HepG2 (cell line): ENCODE data around the gene IZUMO2. TPM values are rescaled to one million over a fixed set of nuclear protein-coding genes. Genes with fewer than 3 reads are reported as not detected.

Experiments
- ATAC-seq: fragments of 200-7000 bp; cut with Tn5 transposase; 3 replicates; pipeline ENCODE4 v1.9.1; 2020; ENCODE audit warnings: mild to moderate bottlenecking, moderate library complexity
- BruUV-seq: library from RNA; stranded (reverse); fragments of 400-500 nt; replicated peaks from 2 replicates; lab custom pipeline; 2021; lab: Mats Ljungman, UMichigan
- CTCF ChIA-PET: fragments of 300-600 bp; formaldehyde crosslinking; extraction: SDS; loops from one replicate; lab custom pipeline; 2021; ENCODE audit warnings: low total read pairs, inconsistent platforms, low intra/inter-chr PET ratio; lab: Yijun Ruan, JAX
- POLR2A ChIA-PET: fragments of 350-600 bp; sonication (Branson Sonifier 250); formaldehyde crosslinking; loops from one replicate; lab custom pipeline; 2020; ENCODE audit warnings: antibody characterized with exemption, inconsistent platforms; lab: Yijun Ruan, JAX
- DNase-seq: peaks from one replicate; pipeline ENCODE4 v3.0.0-alpha.2; 2015; ENCODE audit warnings: low spot score
- FAIRE-seq: peaks from 3 replicates; lab custom pipeline; 2011; peaks lifted over from hg19 to GRCh38; lab: Jason Lieb, UNC
- H2AFZ ChIP-seq: one replicate; pipeline ENCODE4 v1.6.1; 2011; ENCODE audit warnings: low read length, inconsistent platforms
- H3K27ac ChIP-seq: fragments of 300-600 bp; 3 replicates; pipeline ENCODE4 v1.8.0; 2011; ENCODE audit warnings: mixed run types, mild to moderate bottlenecking, mixed read lengths, low read length, inconsistent platforms; ENCODE audit not compliant: insufficient read depth; ENCODE audit errors: extremely low read length
- H3K27me3 ChIP-seq, 2 experiments: fragments of 200-600 bp in 1 of 2; 2 replicates in 1 of 2; 3 replicates in 1 of 2; pipeline versions ENCODE4 v1.6.0 to v1.8.0; 2011; ENCODE audit warnings: low read length in 2 of 2, mild to moderate bottlenecking in 2 of 2, moderate library complexity in 2 of 2, inconsistent platforms in 1 of 2; ENCODE audit not compliant: insufficient read depth in 2 of 2, control insufficient read depth in 1 of 2
- H3K36me3 ChIP-seq, 2 experiments: fragments of 200-600 bp in 1 of 2; replicated peaks in 1 of 2; 2 replicates in 1 of 2; 3 replicates in 1 of 2; pipeline versions ENCODE4 v1.5.1 to v1.8.0; 2011; ENCODE audit warnings: low read length in 2 of 2, inconsistent platforms in 1 of 2; ENCODE audit not compliant: insufficient read depth in 2 of 2, control insufficient read depth in 1 of 2
- H3K4me1 ChIP-seq: 2 replicates; pipeline ENCODE4 v1.5.1; 2012; ENCODE audit warnings: low read length, inconsistent platforms; ENCODE audit not compliant: insufficient read depth
- H3K4me2 ChIP-seq: 2 replicates; pipeline ENCODE4 v1.6.0; 2011; ENCODE audit warnings: low read depth, low read length, inconsistent platforms
- H3K4me3 ChIP-seq, 3 experiments: fragments of 200-600 bp in 1 of 3; sonication (generic), shearing (Covaris generic) in 1 of 3; replicated peaks in 1 of 3; 2 replicates each; pipeline ENCODE4 v1.5.1; 2011 to 2016; ENCODE audit warnings: low read length in 3 of 3, inconsistent platforms in 2 of 3, low read depth in 2 of 3, mild to moderate bottlenecking in 2 of 3, control low read depth in 1 of 3, mixed read lengths in 1 of 3; ENCODE audit not compliant: insufficient read depth in 1 of 3
- H3K79me2 ChIP-seq: one replicate; pipeline ENCODE4 v1.6.1; 2011; ENCODE audit warnings: low read length, inconsistent platforms; ENCODE audit not compliant: insufficient read depth
- H3K9ac ChIP-seq: 2 replicates; pipeline ENCODE4 v1.6.0; 2011; ENCODE audit warnings: mild to moderate bottlenecking, low read depth, low read length, inconsistent platforms; ENCODE audit not compliant: insufficient read depth
- H3K9me3 ChIP-seq: 2 replicates; pipeline ENCODE4 v1.5.1; 2012; ENCODE audit warnings: mild to moderate bottlenecking, low read length
- H4K20me1 ChIP-seq: 2 replicates; pipeline ENCODE4 v1.6.0; 2011; ENCODE audit warnings: inconsistent platforms, mild to moderate bottlenecking, low read length, moderate library complexity; ENCODE audit not compliant: insufficient read depth
- AHR ChIP-seq: IDR thresholded peaks from 2 replicates; pipeline ENCODE4 v1.6.1; 2018; ENCODE audit warnings: missing genetic modification reagents, missing compliant biosample characterization
- ARID5B ChIP-seq: IDR thresholded peaks from 2 replicates; pipeline ENCODE4 v1.4.0; 2020; ENCODE audit warnings: mild to moderate bottlenecking, missing genetic modification reagents
- DMAP1 ChIP-seq: IDR thresholded peaks from 2 replicates; pipeline ENCODE4 v1.6.1; 2016
- KAT7 ChIP-seq: IDR thresholded peaks from 2 replicates; pipeline ENCODE4 v1.6.1; 2018; ENCODE audit warnings: borderline replicate concordance, missing compliant biosample characterization
- PRMT3 ChIP-seq: sonication (generic); formaldehyde crosslinking; IDR thresholded peaks from 2 replicates; pipeline ENCODE4 v1.8.1; 2022; ENCODE audit warnings: low read depth, mild to moderate bottlenecking, moderate library complexity, missing genetic modification reagents, borderline replicate concordance
- SMARCE1 ChIP-seq: fragments of 450-650 bp; IDR thresholded peaks from 2 replicates; pipeline ENCODE4 v1.6.1; 2017; ENCODE audit warnings: borderline replicate concordance
- SMC3 ChIP-seq: IDR thresholded peaks from 2 replicates; pipeline ENCODE4 v1.6.1; 2011; ENCODE audit warnings: low read length, improper control_type of control experiment
- TAF1 ChIP-seq: sonication (generic); formaldehyde crosslinking; IDR thresholded peaks from 2 replicates; pipeline ENCODE4 v1.4.0; 2020; ENCODE audit warnings: missing genetic modification reagents
- ZNF17 ChIP-seq: sonication (generic); formaldehyde crosslinking; IDR thresholded peaks from 2 replicates; pipeline ENCODE4 v1.5.0; 2020; ENCODE audit warnings: mild to moderate bottlenecking, missing genetic modification reagents
- ZNF20 ChIP-seq: sonication (generic); formaldehyde crosslinking; IDR thresholded peaks from 2 replicates; pipeline ENCODE4 v1.4.0; 2020; ENCODE audit warnings: mild to moderate bottlenecking, moderate library complexity, missing genetic modification reagents
- ZNF792 ChIP-seq: IDR thresholded peaks from 2 replicates; pipeline ENCODE4 v1.6.1; 2016
- WGBS: methylation state at CpG from one replicate; pipeline ENCODE4 v1.1.6; 2017; ENCODE audit warnings: low lambda C conversion rate; 5-methylcytosine and 5-hydroxymethylcytosine counted together
- in situ Hi-C: cut with HindIII; loops from 2 replicates; pipeline ENCODE4 v1.10.0; 2017; ENCODE audit warnings: low pct_unique_long_range_greater_than_20kb; ENCODE audit not compliant: extremely low pct_ligation_motif_present
- intact Hi-C: fragments of 100-400 bp; cut with micrococcal nuclease; formaldehyde crosslinking; loops from one replicate; pipeline ENCODE4 v1.10.0; 2022; ENCODE audit not compliant: unreplicated experiment
- polyA plus RNA-seq, 8 experiments: library from polyadenylated mRNA; depleted of rRNA in 3 of 8; stranded (reverse) in 7 of 8; unstranded in 1 of 8; fragments of >200 nt; fragmentation: Illumina TruSeq in 4 of 8; extraction: Trizol in 4 of 8; gene quantifications; 2 replicates each; pipeline versions ENCODE4 v1.2.1 to v1.2.3, GENCODE V29; 2011 to 2016; ENCODE audit warnings: low read depth in 4 of 8, missing spikeins in 1 of 8, mixed read lengths in 1 of 8; ENCODE audit not compliant: insufficient read depth in 1 of 8
- total RNA-seq, 5 experiments: library from RNA; depleted of rRNA; stranded (reverse); fragments of >200 nt; fragmentation: Illumina TruSeq; extraction: Trizol; gene quantifications; 2 replicates each; pipeline ENCODE4 v1.2.3, GENCODE V29; 2016; ENCODE audit warnings: low read depth in 1 of 5
- TF ChIP-seq, protein P1 (sequence below): sonication (generic); formaldehyde crosslinking; IDR thresholded peaks from 2 replicates; pipeline ENCODE4 v1.5.1; 2020; ENCODE audit warnings: missing genetic modification reagents, mild to moderate bottlenecking, borderline replicate concordance
- TF ChIP-seq, protein P2 (sequence below): sonication (generic); formaldehyde crosslinking; IDR thresholded peaks from 2 replicates; pipeline ENCODE4 v1.4.0; 2020; ENCODE audit warnings: missing genetic modification reagents, borderline replicate concordance

The IZUMO2 gene
- total and polyA plus RNA-seq, 2 of the 13 experiments (the other 11 are each of a cell fraction or from before 2014, with no cell fraction given) = not detected

GRCh38 chr19:50155520-50156109 lies 7.5 kb downstream of the IZUMO2 start:
- 26% methylated on average over 8 of the region's 8 CpGs for WGBS
- POLR2A ChIA-PET = no interaction called here
- no peak overlapping the region for H3K4me2 ChIP-seq
- peaks cover 0 to 8% of the 10 kb centered on the region in 2 experiments; a peak in 2 of 5 replicates for H3K27me3 ChIP-seq
- H3K9me3 ChIP-seq = no peaks in the 10 kb centered on the region; the same call in 1 of the 2 replicates
- H3K4me1 ChIP-seq = no peaks in the 10 kb centered on the region
- H2AFZ ChIP-seq = no peak overlapping the region
- H3K9ac ChIP-seq = no peak overlapping the region
- intact Hi-C loops (no loop called here), in situ Hi-C loops (loop anchor here (5.0 kb wide), 1 partner anchor 102 kb away; no protein-coding TSS in a partner anchor)
- H3K27ac ChIP-seq = no peak overlapping the region
- CTCF ChIA-PET = no interaction called here
- ATAC-seq (no peak), FAIRE-seq (no peak), DNase-seq (no peak)
- H3K36me3 ChIP-seq = no peaks in the 10 kb centered on the region
- no peaks in the 10 kb centered on the region for H3K79me2 ChIP-seq
- H4K20me1 ChIP-seq = no peaks in the 10 kb centered on the region
- BruUV-seq = no TSS peak
- H3K4me3 ChIP-seq = no peak overlapping the region
- no peak for TF ChIP-seq TAF1 (CRISPR knock-in tag)
- no peak for TF ChIP-seq KAT7
- no peak for TF ChIP-seq ZNF17 (CRISPR knock-in tag)
- no peak for TF ChIP-seq PRMT3 (CRISPR knock-in tag)
- TF ChIP-seq, protein P1, sequence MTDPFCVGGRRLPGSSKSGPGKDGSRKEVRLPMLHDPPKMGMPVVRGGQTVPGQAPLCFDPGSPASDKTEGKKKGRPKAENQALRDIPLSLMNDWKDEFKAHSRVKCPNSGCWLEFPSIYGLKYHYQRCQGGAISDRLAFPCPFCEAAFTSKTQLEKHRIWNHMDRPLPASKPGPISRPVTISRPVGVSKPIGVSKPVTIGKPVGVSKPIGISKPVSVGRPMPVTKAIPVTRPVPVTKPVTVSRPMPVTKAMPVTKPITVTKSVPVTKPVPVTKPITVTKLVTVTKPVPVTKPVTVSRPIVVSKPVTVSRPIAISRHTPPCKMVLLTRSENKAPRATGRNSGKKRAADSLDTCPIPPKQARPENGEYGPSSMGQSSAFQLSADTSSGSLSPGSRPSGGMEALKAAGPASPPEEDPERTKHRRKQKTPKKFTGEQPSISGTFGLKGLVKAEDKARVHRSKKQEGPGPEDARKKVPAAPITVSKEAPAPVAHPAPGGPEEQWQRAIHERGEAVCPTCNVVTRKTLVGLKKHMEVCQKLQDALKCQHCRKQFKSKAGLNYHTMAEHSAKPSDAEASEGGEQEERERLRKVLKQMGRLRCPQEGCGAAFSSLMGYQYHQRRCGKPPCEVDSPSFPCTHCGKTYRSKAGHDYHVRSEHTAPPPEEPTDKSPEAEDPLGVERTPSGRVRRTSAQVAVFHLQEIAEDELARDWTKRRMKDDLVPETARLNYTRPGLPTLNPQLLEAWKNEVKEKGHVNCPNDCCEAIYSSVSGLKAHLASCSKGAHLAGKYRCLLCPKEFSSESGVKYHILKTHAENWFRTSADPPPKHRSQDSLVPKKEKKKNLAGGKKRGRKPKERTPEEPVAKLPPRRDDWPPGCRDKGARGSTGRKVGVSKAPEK (CRISPR knock-in tag) = no peak
- TF ChIP-seq AHR = no peak
- TF ChIP-seq ZNF20 (CRISPR knock-in tag) = no peak
- no peak for TF ChIP-seq DMAP1 (CRISPR knock-in tag)
- TF ChIP-seq, protein P2, sequence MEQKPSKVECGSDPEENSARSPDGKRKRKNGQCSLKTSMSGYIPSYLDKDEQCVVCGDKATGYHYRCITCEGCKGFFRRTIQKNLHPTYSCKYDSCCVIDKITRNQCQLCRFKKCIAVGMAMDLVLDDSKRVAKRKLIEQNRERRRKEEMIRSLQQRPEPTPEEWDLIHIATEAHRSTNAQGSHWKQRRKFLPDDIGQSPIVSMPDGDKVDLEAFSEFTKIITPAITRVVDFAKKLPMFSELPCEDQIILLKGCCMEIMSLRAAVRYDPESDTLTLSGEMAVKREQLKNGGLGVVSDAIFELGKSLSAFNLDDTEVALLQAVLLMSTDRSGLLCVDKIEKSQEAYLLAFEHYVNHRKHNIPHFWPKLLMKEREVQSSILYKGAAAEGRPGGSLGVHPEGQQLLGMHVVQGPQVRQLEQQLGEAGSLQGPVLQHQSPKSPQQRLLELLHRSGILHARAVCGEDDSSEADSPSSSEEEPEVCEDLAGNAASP (CRISPR knock-in tag) = no peak
- no peak for TF ChIP-seq SMARCE1
- TF ChIP-seq ARID5B (CRISPR knock-in tag) = no peak
- no peak for TF ChIP-seq ZNF792 (CRISPR knock-in tag)
- TF ChIP-seq SMC3 = no peak
